ENCODE data around the gene HIRIP3. TPM values are rescaled to one million over a fixed set of nuclear protein-coding genes. Genes with fewer than 3 reads are reported as not detected.
A peak's percentile ranks its signal among the peaks of the same experiment; 100 is the strongest.

The HIRIP3 gene
- polyA plus RNA-seq, 1 of the 3 experiments (the other 2 are of a cell fraction) = 18.9 TPM

- ChIA-PET POLR2A (interaction anchor here (1.2 to 2.3 kb wide), 4 partner anchors 8 to 152 kb away, joined by 3 to 12 read pairs (median 5); partner anchors contain the start of genes ALDOA, C16orf92 and CORO1A), CTCF (interaction anchor here (0.8 to 3.9 kb wide), 32 partner anchors 9 to 389 kb away, joined by 3 to 43 read pairs (median 8); partner anchors contain the start of genes ALDOA, ASPHD1, C16orf92 and CDIPT)
- peak within 1 kb of the TSS; percentile 69; the same call in 1 of the 2 replicates for H2AFZ ChIP-seq (ENCODE audit: low read depth)
- no peaks in the 10 kb centered on the region for H3F3A ChIP-seq (replicated peaks; ENCODE audit: insufficient read depth)
- H3K27ac ChIP-seq (ENCODE audit: low read depth in 2 of 2, low read length in 1 of 2) = peak within 1 kb of the TSS in 1 of 2 experiments; percentile 83; a peak in 2 of 4 replicates
- WGBS (ENCODE audit: low lambda C conversion rate) = 9% methylated on average over 23 of the region's 27 CpGs
- peak; percentile 80 for DNase-seq
- TF ChIP-seq CHD2 (IDR thresholded peaks at IDR 0.05; ENCODE audit: low read length, partially characterized antibody) (peak; percentile 87), MXI1 (IDR thresholded peaks at IDR 0.05; ENCODE audit: low read depth, low read length) (peak; percentile 62; the same call in 1 of the 2 replicates), RXRA (IDR thresholded peaks at IDR 0.05; ENCODE audit: borderline replicate concordance, low read depth) (no peak), FOXM1 (IDR thresholded peaks at IDR 0.05; ENCODE audit: low read depth) (no peak), RFX5 (IDR thresholded peaks at IDR 0.05; ENCODE audit: low read length) (no peak)
- peak within 1 kb of the TSS; percentile 44 to 51; a peak in 3 of 4 replicates for H3K4me3 ChIP-seq (ENCODE audit: low read depth in 2 of 2, low read length in 1 of 2)
- H3K27me3 ChIP-seq (ENCODE audit: insufficient read depth) = no peaks in the 10 kb centered on the region
- H3K79me2 ChIP-seq (ENCODE audit: insufficient read depth) = no peaks in the 10 kb centered on the region
- H3K9me3 ChIP-seq = no peaks in the 10 kb centered on the region
- peaks cover 6 to 28% of the 10 kb centered on the region in 2 experiments; a peak in 2 of 4 replicates for H3K4me1 ChIP-seq (ENCODE audit: control insufficient read depth in 1 of 2, insufficient read depth in 2 of 2, low read depth in 1 of 2, low read length in 1 of 2)
- H3K9me2 ChIP-seq = no peaks in the 10 kb centered on the region
- peak within 1 kb of the TSS; percentile 86 for H3K4me2 ChIP-seq
- H4K20me1 ChIP-seq (ENCODE audit: insufficient read depth) = no peaks in the 10 kb centered on the region
- no peaks in the 10 kb centered on the region for H3K36me3 ChIP-seq (replicated peaks in 1 of 2; ENCODE audit: control insufficient read depth in 1 of 2, insufficient read depth in 2 of 2, low read length in 1 of 2)
- peak within 1 kb of the TSS; percentile 19; the same call in 1 of the 2 replicates for H3K9ac ChIP-seq
Observed at GRCh38 chr16:30030841-30031413, 35.5 kb upstream of the HIRIP3 start, which contains the start of gene TLCD3B. Gene TLCD3B, minus strand, starts transcription at chr16:30031271. Its CDS starts 744 bp downstream, at chr16:30030527.

GRCh38 chr16:30030011-30030685, 34.7 kb upstream of the HIRIP3 start:
- H3K36me3 ChIP-seq (replicated peaks in 1 of 2; ENCODE audit: control insufficient read depth in 1 of 2, insufficient read depth in 2 of 2, low read length in 1 of 2) = no peaks in the 10 kb centered on the region
- H3F3A ChIP-seq (replicated peaks; ENCODE audit: insufficient read depth) = no peaks in the 10 kb centered on the region
- no peak for TF ChIP-seq EZH2phosphoT487 (IDR thresholded peaks at IDR 0.05; ENCODE audit: borderline replicate concordance, low read depth)
- peak; percentile 24; the same call in 1 of the 2 replicates for TF ChIP-seq MXI1 (IDR thresholded peaks at IDR 0.05; ENCODE audit: low read depth, low read length)
- peak overlapping the region in 1 of 2 experiments; percentile 83; a peak in 2 of 4 replicates for H3K27ac ChIP-seq (ENCODE audit: low read depth in 2 of 2, low read length in 1 of 2)
- H3K9ac ChIP-seq = no peak overlapping the region
- H3K4me3 ChIP-seq (ENCODE audit: low read depth in 2 of 2, low read length in 1 of 2) = peak overlapping the region; percentile 3 to 51; a peak in 2 of 4 replicates
- CTCF ChIA-PET = interaction anchor here (1.1 to 3.9 kb wide), 8 partner anchors 9 to 330 kb away, joined by 3 to 25 read pairs (median 6); partner anchors contain the start of genes CDIPT, HIRIP3, INO80E and TBX6
- H3K4me1 ChIP-seq (ENCODE audit: control insufficient read depth in 1 of 2, insufficient read depth in 2 of 2, low read depth in 1 of 2, low read length in 1 of 2) = peaks cover 6 to 28% of the 10 kb centered on the region in 2 experiments; a peak in 2 of 4 replicates
- 0 out of 2 replicates have a peak overlapping the region, but pooled peaks have one; percentile 52 for H3K4me2 ChIP-seq
- no peaks in the 10 kb centered on the region for H3K27me3 ChIP-seq (ENCODE audit: insufficient read depth)
- H4K20me1 ChIP-seq (ENCODE audit: insufficient read depth) = no peaks in the 10 kb centered on the region
- no peaks in the 10 kb centered on the region for H3K9me2 ChIP-seq
- H3K9me3 ChIP-seq = no peaks in the 10 kb centered on the region
- no peak overlapping the region for H2AFZ ChIP-seq (ENCODE audit: low read depth)
- H3K79me2 ChIP-seq (ENCODE audit: insufficient read depth) = no peaks in the 10 kb centered on the region
- POLR2A ChIA-PET = interaction anchor here (1.2 to 2.3 kb wide), 2 partner anchors 35 to 153 kb away, joined by 3 to 12 read pairs; partner anchors contain the start of genes ALDOA and CORO1A
- 41% methylated on average over 23 of the region's 23 CpGs for WGBS (ENCODE audit: low lambda C conversion rate)
- DNase-seq = peak; percentile 63
